ENCODE measurements around the gene SENP1. TPM values are rescaled to one million over a fixed set of nuclear protein-coding genes. Genes with fewer than 3 reads are reported as not detected.

The SENP1 gene
- total RNA-seq: 10 to 100 TPM in 4 of 6 donors, 1 to 10 TPM in 2; 6.3 to 27.3 (median 13.5) TPM

DNA sequence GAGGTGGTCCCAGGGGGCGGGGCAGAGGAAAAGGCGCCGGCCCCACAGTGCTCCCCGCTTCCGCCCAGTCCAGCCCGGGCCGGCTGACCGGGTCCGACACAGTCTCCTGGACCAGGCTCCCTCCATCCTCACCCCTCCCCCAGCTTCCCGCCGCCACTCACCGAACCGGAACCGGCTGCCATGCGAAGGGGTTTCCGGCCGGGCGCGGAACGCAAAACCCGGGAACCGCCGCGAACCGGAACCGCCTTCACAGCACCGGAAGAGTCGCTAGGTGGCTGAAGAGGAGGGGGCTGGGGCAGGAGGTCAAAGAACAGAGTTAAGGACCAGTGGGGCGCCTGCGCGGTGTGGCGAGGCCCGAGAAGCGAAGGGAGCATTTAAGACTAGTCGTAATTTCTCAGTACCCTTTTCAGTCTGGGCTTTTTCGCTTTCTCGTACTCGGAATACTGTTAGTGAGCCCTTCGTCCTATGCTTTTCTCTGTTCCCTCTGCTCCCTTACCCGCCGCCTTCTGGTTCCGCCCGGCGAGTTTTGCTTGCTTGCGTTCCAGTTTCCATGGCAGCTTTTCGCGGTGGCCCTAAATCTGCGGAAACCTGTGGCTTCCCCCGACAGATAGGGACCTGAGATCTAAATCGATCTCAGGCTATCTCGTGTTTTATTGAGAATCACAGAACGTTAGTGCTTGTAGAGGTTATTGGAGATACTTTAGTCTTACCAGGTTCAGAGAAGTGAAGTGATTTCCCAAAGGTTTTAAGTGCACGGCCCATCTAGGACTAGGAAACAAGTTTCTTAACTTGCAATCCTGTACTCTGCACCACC, at the start of gene SENP1:
Gene SENP1, minus strand, starts transcription at position 213 of the 814 bp plus-strand sequence. CDS start 4,607 bp downstream, outside the sequence.
- no peaks in the 10 kb centered on the region for H3K36me3 ChIP-seq
- H3K4me3 ChIP-seq: peak within 1 kb of the TSS; percentile 66 to 98 (median 91)
- peaks cover 17 to 26% (median 25%) of the 10 kb centered on the region in 4 donors for H3K4me1 ChIP-seq
- DNase-seq (peak; percentile 86 to 97), ATAC-seq (ENCODE audit: low FRiP score in 2 of 2) (peak; percentile 95 to 98)
- peak within 1 kb of the TSS; percentile 91 to 96 (median 94) for H3K27ac ChIP-seq
- 0 to 1% methylated on average over 25 to 33 of the region's 53 CpGs for WGBS, 2 donors
- no peaks in the 10 kb centered on the region for H3K9me3 ChIP-seq
- TF ChIP-seq POLR2AphosphoS5 (IDR thresholded peaks at IDR 0.05) (peak; percentile 57 to 79), POLR2A (IDR thresholded peaks at IDR 0.05) (peak in 3 of 4 donors; percentile 31 to 52 (median 34)), EP300 (IDR thresholded peaks at IDR 0.05) (no peak)
- TF ChIP-seq, protein P1, sequence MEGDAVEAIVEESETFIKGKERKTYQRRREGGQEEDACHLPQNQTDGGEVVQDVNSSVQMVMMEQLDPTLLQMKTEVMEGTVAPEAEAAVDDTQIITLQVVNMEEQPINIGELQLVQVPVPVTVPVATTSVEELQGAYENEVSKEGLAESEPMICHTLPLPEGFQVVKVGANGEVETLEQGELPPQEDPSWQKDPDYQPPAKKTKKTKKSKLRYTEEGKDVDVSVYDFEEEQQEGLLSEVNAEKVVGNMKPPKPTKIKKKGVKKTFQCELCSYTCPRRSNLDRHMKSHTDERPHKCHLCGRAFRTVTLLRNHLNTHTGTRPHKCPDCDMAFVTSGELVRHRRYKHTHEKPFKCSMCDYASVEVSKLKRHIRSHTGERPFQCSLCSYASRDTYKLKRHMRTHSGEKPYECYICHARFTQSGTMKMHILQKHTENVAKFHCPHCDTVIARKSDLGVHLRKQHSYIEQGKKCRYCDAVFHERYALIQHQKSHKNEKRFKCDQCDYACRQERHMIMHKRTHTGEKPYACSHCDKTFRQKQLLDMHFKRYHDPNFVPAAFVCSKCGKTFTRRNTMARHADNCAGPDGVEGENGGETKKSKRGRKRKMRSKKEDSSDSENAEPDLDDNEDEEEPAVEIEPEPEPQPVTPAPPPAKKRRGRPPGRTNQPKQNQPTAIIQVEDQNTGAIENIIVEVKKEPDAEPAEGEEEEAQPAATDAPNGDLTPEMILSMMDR (IDR thresholded peaks at IDR 0.05): peak in 5 of 6 experiments; percentile 25 to 61 (median 54)
- H3K27me3 ChIP-seq: no peaks in the 10 kb centered on the region

DNA sequence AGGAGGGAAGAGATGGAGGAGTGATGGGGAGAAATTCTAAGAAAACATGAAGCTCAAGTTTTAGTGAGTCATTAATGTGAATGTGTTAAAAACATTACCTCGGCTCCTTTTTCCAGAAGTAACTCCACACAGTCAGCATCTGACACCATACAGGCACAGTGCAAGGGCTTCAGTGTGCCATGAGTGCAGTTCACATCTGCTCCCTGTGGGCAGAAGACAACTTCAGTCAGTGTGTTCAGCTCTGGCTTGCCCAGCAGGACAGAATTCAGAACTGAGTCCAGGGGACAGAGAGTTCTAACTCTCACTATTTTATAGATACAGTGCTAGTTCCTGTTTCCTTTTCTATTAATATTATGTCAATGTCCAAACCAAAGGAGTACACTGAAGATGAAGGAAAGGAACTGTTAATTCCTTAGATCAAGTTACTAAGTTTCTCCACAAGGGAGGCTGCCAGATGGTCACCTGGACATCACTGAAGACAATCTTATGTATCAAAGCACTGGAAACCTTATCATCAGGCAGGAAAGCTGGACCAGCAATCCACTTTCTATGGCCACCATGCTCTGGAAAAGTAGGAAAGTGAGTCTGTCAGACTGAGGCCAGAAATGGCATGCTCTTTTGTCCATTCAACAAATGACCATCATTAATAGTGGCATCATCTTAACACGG, 45.4 kb upstream of the SENP1 start:
- TF ChIP-seq EP300 (IDR thresholded peaks at IDR 0.05) (no peak), POLR2A (IDR thresholded peaks at IDR 0.05) (no peak), POLR2AphosphoS5 (IDR thresholded peaks at IDR 0.05) (no peak)
- TF ChIP-seq, protein P1 (IDR thresholded peaks at IDR 0.05): no peak
- peaks cover 24 to 72% (median 52%) of the 10 kb centered on the region in 4 donors for H3K36me3 ChIP-seq

DNA sequence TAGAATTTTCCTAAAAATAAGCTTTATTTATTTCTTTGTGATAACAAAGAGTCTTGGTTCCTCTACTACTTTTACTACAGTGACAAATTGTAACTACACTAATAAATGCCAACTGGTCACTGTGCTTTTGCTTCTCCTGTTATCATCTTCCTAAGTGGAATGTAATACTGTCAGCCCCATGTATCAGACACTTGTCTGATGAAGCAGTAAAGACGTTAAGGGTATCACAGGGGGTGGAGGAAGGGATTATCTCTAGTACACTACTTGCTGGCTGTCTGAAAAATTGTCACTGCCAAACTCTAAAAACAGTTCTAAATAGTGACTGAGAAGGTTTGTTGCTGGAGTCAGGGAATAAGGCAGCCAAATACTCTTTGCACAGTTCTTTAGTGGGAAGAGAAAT, 40.1 kb upstream of the SENP1 start:
- Histone ChIP-seq H3K27me3 (no peaks in the 10 kb centered on the region), H3K4me1 (no peaks in the 10 kb centered on the region), H3K4me3 (no peak overlapping the region), H3K36me3 (peaks cover 26 to 99% (median 68%) of the 10 kb centered on the region in 4 donors), H3K27ac (no peak overlapping the region), H3K9me3 (no peaks in the 10 kb centered on the region)
- DNase-seq: no peak
- no peak for TF ChIP-seq EP300 (IDR thresholded peaks at IDR 0.05)
- 59 to 68% methylated on average over 1 of the region's 1 CpG for WGBS, 2 donors
- ATAC-seq (ENCODE audit: low FRiP score in 2 of 2): no peak

More for the DNA sequence above, 45.4 kb upstream of the SENP1 start:
- Histone ChIP-seq H3K27ac (no peak overlapping the region), H3K9me3 (no peaks in the 10 kb centered on the region), H3K27me3 (no peaks in the 10 kb centered on the region), H3K4me1 (peaks cover 2 to 6% (median 4%) of the 10 kb centered on the region in 4 donors), H3K4me3 (no peak overlapping the region)
- 79 to 81% methylated on average over 2 of the region's 2 CpGs for WGBS, 2 donors
- DNase-seq (no peak), ATAC-seq (ENCODE audit: low FRiP score in 2 of 2) (no peak)

DNA sequence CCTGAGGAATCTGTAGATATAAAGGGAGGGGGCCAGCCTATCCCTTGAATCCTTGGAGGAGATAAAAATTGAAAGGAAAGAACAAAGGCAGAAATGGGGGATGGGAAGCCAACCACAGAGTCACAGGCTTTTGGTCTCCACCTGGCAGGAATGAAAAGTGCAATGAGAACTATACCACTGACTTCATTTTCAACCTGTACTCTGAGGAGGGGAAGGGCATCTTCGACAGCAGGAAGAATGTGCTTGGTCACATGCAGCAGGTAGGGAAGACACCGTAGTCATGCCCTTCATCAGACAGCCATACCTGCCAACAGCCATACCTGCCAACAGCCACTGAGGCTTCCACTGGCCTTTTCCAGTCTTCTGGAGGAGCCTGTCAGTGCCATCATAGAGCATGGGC, 38.0 kb upstream of the SENP1 start:
- no peak for DNase-seq
- Histone ChIP-seq H3K4me3 (no peak overlapping the region), H3K36me3 (peaks cover 16 to 99% (median 59%) of the 10 kb centered on the region in 4 donors), H3K4me1 (no peaks in the 10 kb centered on the region), H3K27me3 (no peaks in the 10 kb centered on the region), H3K9me3 (no peaks in the 10 kb centered on the region), H3K27ac (no peak overlapping the region)
- 80 to 90% methylated on average over 2 of the region's 2 CpGs for WGBS, 2 donors
- ATAC-seq (ENCODE audit: low FRiP score in 2 of 2): no peak
- TF ChIP-seq POLR2AphosphoS5 (IDR thresholded peaks at IDR 0.05) (no peak), POLR2A (IDR thresholded peaks at IDR 0.05) (no peak), EP300 (IDR thresholded peaks at IDR 0.05) (no peak)
- TF ChIP-seq, protein P1 (IDR thresholded peaks at IDR 0.05): no peak
